HepG2 (cell line): Measurements from ENCODE around the gene NUDT8. TPM values are rescaled to one million over a fixed set of nuclear protein-coding genes. Genes with fewer than 3 reads are reported as not detected.

Source experiments
- ARID5B ChIP-seq: IDR thresholded peaks from 2 replicates; pipeline ENCODE4 v1.4.0; 2020; ENCODE audit warnings: mild to moderate bottlenecking, missing genetic modification reagents
- FOXP4 ChIP-seq: sonication (generic); formaldehyde crosslinking; IDR thresholded peaks from 2 replicates; pipeline ENCODE4 v1.4.0; 2020; ENCODE audit warnings: missing genetic modification reagents
- TCF7 ChIP-seq: sonication (generic); IDR thresholded peaks from 2 replicates; pipeline ENCODE4 v1.6.1; 2016; ENCODE audit warnings: antibody characterized with exemption, low read depth
- U2AF1 ChIP-seq: fragments of 200-400 bp; formaldehyde crosslinking; optimal IDR thresholded peaks from 2 replicates; pipeline ENCODE3; 2017; ENCODE audit warnings: mild to moderate bottlenecking, low read depth, low read length
- ZNF12 ChIP-seq: sonication (generic); formaldehyde crosslinking; IDR thresholded peaks from 2 replicates; pipeline ENCODE4 v1.5.0; 2020; ENCODE audit warnings: missing genetic modification reagents
- ZNF510 ChIP-seq: sonication (generic); formaldehyde crosslinking; IDR thresholded peaks from 2 replicates; pipeline ENCODE4 v1.4.0; 2020; ENCODE audit warnings: low read depth, mild to moderate bottlenecking, missing genetic modification reagents
- polyA plus RNA-seq, 8 experiments: library from polyadenylated mRNA; depleted of rRNA in 3 of 8; stranded (reverse) in 7 of 8; unstranded in 1 of 8; fragments of >200 nt; fragmentation: Illumina TruSeq in 4 of 8; extraction: Trizol in 4 of 8; gene quantifications; 2 replicates each; pipeline versions ENCODE4 v1.2.1 to v1.2.3, GENCODE V29; 2011 to 2016; ENCODE audit warnings: low read depth in 4 of 8, missing spikeins in 1 of 8, mixed read lengths in 1 of 8; ENCODE audit not compliant: insufficient read depth in 1 of 8
- total RNA-seq, 5 experiments: library from RNA; depleted of rRNA; stranded (reverse); fragments of >200 nt; fragmentation: Illumina TruSeq; extraction: Trizol; gene quantifications; 2 replicates each; pipeline ENCODE4 v1.2.3, GENCODE V29; 2016; ENCODE audit warnings: low read depth in 1 of 5
- TF ChIP-seq, protein P1 (sequence below): fragments of 450-650 bp; IDR thresholded peaks from 2 replicates; pipeline ENCODE4 v1.6.1; 2017
- TF ChIP-seq, protein P2 (sequence below): sonication (generic); formaldehyde crosslinking; IDR thresholded peaks from 2 replicates; pipeline ENCODE4 v1.9.0; 2021; ENCODE audit warnings: mild to moderate bottlenecking, missing genetic modification reagents
- TF ChIP-seq, protein P3 (sequence below): sonication (generic); formaldehyde crosslinking; IDR thresholded peaks from 2 replicates; pipeline ENCODE4 v1.5.1; 2020; ENCODE audit warnings: mild to moderate bottlenecking, missing genetic modification reagents, moderate library complexity

The NUDT8 gene
- total and polyA plus RNA-seq, 2 of the 13 experiments (the other 11 are each of a cell fraction or from before 2014, with no cell fraction given) = 6.7 to 25.8 TPM

DNA sequence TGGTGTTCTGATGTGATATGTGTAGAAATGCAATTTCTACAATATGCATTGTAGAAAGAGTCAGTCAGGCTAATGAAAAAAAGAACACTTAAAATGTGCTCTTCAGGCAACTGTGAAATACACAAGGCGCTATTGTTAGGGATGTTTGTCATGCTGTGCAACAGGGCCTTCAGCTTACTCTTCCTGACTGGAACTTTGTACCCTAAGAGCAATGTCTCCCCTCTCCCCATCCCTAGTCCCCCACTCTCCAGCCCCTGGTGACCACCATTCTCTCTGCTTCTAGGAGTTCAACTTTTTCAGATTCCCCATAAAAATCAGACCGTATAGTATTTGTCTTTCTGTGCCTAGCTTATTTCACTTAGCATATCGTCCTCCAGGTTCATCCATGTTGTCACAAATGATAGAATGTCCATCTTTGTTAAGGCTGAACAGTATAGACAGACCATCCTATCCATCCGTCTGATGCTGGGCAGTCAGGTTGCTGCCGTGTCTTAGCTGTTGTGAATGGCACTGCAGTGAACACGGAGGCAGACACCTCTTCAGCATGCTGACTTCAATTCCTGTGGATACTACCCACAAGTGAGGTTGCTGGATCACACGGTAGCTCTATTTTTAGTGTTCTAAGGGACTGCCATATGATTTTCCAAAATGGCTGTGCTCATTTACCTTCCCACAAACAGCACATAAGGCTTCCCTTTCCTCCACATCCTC is 12.3 kb downstream of the NUDT8 start (continued):
- TF ChIP-seq, protein P1, sequence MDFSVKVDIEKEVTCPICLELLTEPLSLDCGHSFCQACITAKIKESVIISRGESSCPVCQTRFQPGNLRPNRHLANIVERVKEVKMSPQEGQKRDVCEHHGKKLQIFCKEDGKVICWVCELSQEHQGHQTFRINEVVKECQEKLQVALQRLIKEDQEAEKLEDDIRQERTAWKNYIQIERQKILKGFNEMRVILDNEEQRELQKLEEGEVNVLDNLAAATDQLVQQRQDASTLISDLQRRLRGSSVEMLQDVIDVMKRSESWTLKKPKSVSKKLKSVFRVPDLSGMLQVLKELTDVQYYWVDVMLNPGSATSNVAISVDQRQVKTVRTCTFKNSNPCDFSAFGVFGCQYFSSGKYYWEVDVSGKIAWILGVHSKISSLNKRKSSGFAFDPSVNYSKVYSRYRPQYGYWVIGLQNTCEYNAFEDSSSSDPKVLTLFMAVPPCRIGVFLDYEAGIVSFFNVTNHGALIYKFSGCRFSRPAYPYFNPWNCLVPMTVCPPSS = no peak
- TF ChIP-seq ZNF12 (CRISPR knock-in tag) (peak; percentile 100), TCF7 (no peak), ZNF510 (CRISPR knock-in tag) (no peak), ARID5B (CRISPR knock-in tag) (peak; percentile 64; the same call in 1 of the 2 replicates), FOXP4 (peak; percentile 28; the same call in 1 of the 2 replicates), U2AF1 (no peak)
- TF ChIP-seq, protein P2, sequence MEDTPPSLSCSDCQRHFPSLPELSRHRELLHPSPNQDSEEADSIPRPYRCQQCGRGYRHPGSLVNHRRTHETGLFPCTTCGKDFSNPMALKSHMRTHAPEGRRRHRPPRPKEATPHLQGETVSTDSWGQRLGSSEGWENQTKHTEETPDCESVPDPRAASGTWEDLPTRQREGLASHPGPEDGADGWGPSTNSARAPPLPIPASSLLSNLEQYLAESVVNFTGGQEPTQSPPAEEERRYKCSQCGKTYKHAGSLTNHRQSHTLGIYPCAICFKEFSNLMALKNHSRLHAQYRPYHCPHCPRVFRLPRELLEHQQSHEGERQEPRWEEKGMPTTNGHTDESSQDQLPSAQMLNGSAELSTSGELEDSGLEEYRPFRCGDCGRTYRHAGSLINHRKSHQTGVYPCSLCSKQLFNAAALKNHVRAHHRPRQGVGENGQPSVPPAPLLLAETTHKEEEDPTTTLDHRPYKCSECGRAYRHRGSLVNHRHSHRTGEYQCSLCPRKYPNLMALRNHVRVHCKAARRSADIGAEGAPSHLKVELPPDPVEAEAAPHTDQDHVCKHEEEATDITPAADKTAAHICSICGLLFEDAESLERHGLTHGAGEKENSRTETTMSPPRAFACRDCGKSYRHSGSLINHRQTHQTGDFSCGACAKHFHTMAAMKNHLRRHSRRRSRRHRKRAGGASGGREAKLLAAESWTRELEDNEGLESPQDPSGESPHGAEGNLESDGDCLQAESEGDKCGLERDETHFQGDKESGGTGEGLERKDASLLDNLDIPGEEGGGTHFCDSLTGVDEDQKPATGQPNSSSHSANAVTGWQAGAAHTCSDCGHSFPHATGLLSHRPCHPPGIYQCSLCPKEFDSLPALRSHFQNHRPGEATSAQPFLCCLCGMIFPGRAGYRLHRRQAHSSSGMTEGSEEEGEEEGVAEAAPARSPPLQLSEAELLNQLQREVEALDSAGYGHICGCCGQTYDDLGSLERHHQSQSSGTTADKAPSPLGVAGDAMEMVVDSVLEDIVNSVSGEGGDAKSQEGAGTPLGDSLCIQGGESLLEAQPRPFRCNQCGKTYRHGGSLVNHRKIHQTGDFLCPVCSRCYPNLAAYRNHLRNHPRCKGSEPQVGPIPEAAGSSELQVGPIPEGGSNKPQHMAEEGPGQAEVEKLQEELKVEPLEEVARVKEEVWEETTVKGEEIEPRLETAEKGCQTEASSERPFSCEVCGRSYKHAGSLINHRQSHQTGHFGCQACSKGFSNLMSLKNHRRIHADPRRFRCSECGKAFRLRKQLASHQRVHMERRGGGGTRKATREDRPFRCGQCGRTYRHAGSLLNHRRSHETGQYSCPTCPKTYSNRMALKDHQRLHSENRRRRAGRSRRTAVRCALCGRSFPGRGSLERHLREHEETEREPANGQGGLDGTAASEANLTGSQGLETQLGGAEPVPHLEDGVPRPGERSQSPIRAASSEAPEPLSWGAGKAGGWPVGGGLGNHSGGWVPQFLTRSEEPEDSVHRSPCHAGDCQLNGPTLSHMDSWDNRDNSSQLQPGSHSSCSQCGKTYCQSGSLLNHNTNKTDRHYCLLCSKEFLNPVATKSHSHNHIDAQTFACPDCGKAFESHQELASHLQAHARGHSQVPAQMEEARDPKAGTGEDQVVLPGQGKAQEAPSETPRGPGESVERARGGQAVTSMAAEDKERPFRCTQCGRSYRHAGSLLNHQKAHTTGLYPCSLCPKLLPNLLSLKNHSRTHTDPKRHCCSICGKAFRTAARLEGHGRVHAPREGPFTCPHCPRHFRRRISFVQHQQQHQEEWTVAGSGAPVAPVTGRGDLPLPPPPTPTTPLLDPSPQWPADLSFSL (CRISPR knock-in tag) = no peak
- TF ChIP-seq, protein P3, sequence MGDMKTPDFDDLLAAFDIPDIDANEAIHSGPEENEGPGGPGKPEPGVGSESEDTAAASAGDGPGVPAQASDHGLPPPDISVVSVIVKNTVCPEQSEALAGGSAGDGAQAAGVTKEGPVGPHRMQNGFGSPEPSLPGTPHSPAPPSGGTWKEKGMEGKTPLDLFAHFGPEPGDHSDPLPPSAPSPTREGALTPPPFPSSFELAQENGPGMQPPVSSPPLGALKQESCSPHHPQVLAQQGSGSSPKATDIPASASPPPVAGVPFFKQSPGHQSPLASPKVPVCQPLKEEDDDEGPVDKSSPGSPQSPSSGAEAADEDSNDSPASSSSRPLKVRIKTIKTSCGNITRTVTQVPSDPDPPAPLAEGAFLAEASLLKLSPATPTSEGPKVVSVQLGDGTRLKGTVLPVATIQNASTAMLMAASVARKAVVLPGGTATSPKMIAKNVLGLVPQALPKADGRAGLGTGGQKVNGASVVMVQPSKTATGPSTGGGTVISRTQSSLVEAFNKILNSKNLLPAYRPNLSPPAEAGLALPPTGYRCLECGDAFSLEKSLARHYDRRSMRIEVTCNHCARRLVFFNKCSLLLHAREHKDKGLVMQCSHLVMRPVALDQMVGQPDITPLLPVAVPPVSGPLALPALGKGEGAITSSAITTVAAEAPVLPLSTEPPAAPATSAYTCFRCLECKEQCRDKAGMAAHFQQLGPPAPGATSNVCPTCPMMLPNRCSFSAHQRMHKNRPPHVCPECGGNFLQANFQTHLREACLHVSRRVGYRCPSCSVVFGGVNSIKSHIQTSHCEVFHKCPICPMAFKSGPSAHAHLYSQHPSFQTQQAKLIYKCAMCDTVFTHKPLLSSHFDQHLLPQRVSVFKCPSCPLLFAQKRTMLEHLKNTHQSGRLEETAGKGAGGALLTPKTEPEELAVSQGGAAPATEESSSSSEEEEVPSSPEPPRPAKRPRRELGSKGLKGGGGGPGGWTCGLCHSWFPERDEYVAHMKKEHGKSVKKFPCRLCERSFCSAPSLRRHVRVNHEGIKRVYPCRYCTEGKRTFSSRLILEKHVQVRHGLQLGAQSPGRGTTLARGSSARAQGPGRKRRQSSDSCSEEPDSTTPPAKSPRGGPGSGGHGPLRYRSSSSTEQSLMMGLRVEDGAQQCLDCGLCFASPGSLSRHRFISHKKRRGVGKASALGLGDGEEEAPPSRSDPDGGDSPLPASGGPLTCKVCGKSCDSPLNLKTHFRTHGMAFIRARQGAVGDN = no peak
